HepG2 (cell line): ENCODE data around the gene PET100. TPM values are rescaled to one million over a fixed set of nuclear protein-coding genes. Genes with fewer than 3 reads are reported as not detected.
A peak's percentile ranks its signal among the peaks of the same experiment; 100 is the strongest.

Source experiments
- ATAC-seq: fragments of 200-7000 bp; cut with Tn5 transposase; 3 replicates; pipeline ENCODE4 v1.9.1; 2020; ENCODE audit warnings: mild to moderate bottlenecking, moderate library complexity
- BruUV-seq: library from RNA; stranded (reverse); fragments of 400-500 nt; replicated peaks from 2 replicates; lab custom pipeline; 2021; lab: Mats Ljungman, UMichigan
- CTCF ChIA-PET: fragments of 300-600 bp; formaldehyde crosslinking; extraction: SDS; loops from one replicate; lab custom pipeline; 2021; ENCODE audit warnings: low total read pairs, inconsistent platforms, low intra/inter-chr PET ratio; lab: Yijun Ruan, JAX
- POLR2A ChIA-PET: fragments of 350-600 bp; sonication (Branson Sonifier 250); formaldehyde crosslinking; loops from one replicate; lab custom pipeline; 2020; ENCODE audit warnings: antibody characterized with exemption, inconsistent platforms; lab: Yijun Ruan, JAX
- DNase-seq: peaks from one replicate; pipeline ENCODE4 v3.0.0-alpha.2; 2015; ENCODE audit warnings: low spot score
- FAIRE-seq: peaks from 3 replicates; lab custom pipeline; 2011; peaks lifted over from hg19 to GRCh38; lab: Jason Lieb, UNC
- H2AFZ ChIP-seq: one replicate; pipeline ENCODE4 v1.6.1; 2011; ENCODE audit warnings: low read length, inconsistent platforms
- H3K27ac ChIP-seq: fragments of 300-600 bp; 3 replicates; pipeline ENCODE4 v1.8.0; 2011; ENCODE audit warnings: mixed run types, mild to moderate bottlenecking, mixed read lengths, low read length, inconsistent platforms; ENCODE audit not compliant: insufficient read depth; ENCODE audit errors: extremely low read length
- H3K27me3 ChIP-seq, 2 experiments: fragments of 200-600 bp in 1 of 2; 2 replicates in 1 of 2; 3 replicates in 1 of 2; pipeline versions ENCODE4 v1.6.0 to v1.8.0; 2011; ENCODE audit warnings: low read length in 2 of 2, mild to moderate bottlenecking in 2 of 2, moderate library complexity in 2 of 2, inconsistent platforms in 1 of 2; ENCODE audit not compliant: insufficient read depth in 2 of 2, control insufficient read depth in 1 of 2
- H3K36me3 ChIP-seq, 2 experiments: fragments of 200-600 bp in 1 of 2; replicated peaks in 1 of 2; 2 replicates in 1 of 2; 3 replicates in 1 of 2; pipeline versions ENCODE4 v1.5.1 to v1.8.0; 2011; ENCODE audit warnings: low read length in 2 of 2, inconsistent platforms in 1 of 2; ENCODE audit not compliant: insufficient read depth in 2 of 2, control insufficient read depth in 1 of 2
- H3K4me1 ChIP-seq: 2 replicates; pipeline ENCODE4 v1.5.1; 2012; ENCODE audit warnings: low read length, inconsistent platforms; ENCODE audit not compliant: insufficient read depth
- H3K4me2 ChIP-seq: 2 replicates; pipeline ENCODE4 v1.6.0; 2011; ENCODE audit warnings: low read depth, low read length, inconsistent platforms
- H3K4me3 ChIP-seq, 3 experiments: fragments of 200-600 bp in 1 of 3; sonication (generic), shearing (Covaris generic) in 1 of 3; replicated peaks in 1 of 3; 2 replicates each; pipeline ENCODE4 v1.5.1; 2011 to 2016; ENCODE audit warnings: low read length in 3 of 3, inconsistent platforms in 2 of 3, low read depth in 2 of 3, mild to moderate bottlenecking in 2 of 3, control low read depth in 1 of 3, mixed read lengths in 1 of 3; ENCODE audit not compliant: insufficient read depth in 1 of 3
- H3K79me2 ChIP-seq: one replicate; pipeline ENCODE4 v1.6.1; 2011; ENCODE audit warnings: low read length, inconsistent platforms; ENCODE audit not compliant: insufficient read depth
- H3K9ac ChIP-seq: 2 replicates; pipeline ENCODE4 v1.6.0; 2011; ENCODE audit warnings: mild to moderate bottlenecking, low read depth, low read length, inconsistent platforms; ENCODE audit not compliant: insufficient read depth
- H3K9me3 ChIP-seq: 2 replicates; pipeline ENCODE4 v1.5.1; 2012; ENCODE audit warnings: mild to moderate bottlenecking, low read length
- H4K20me1 ChIP-seq: 2 replicates; pipeline ENCODE4 v1.6.0; 2011; ENCODE audit warnings: inconsistent platforms, mild to moderate bottlenecking, low read length, moderate library complexity; ENCODE audit not compliant: insufficient read depth
- RBFOX2 ChIP-seq: fragments of 200-400 bp; formaldehyde crosslinking; IDR thresholded peaks from 2 replicates; pipeline ENCODE4 v1.6.1; 2017; ENCODE audit warnings: low read depth, mild to moderate bottlenecking, low read length
- RNF2 ChIP-seq: fragments of 450-650 bp; conservative IDR thresholded peaks from 2 replicates; pipeline ENCODE4 v1.6.1; 2016; ENCODE audit warnings: low read depth
- SP4 ChIP-seq: sonication (generic); formaldehyde crosslinking; IDR thresholded peaks from 2 replicates; pipeline ENCODE4 v1.8.1; 2023; ENCODE audit warnings: mild to moderate bottlenecking, missing genetic modification reagents
- ZNF367 ChIP-seq: sonication (generic); formaldehyde crosslinking; IDR thresholded peaks from 2 replicates; pipeline ENCODE4 v1.4.0; 2020; ENCODE audit warnings: missing genetic modification reagents, borderline replicate concordance
- ZNF7 ChIP-seq: IDR thresholded peaks from 2 replicates; pipeline ENCODE4 v1.6.1; 2016; ENCODE audit warnings: missing biosample characterization, missing genetic modification reagents
- WGBS: methylation state at CpG from one replicate; pipeline ENCODE4 v1.1.6; 2017; ENCODE audit warnings: low lambda C conversion rate; 5-methylcytosine and 5-hydroxymethylcytosine counted together
- in situ Hi-C: cut with HindIII; loops from 2 replicates; pipeline ENCODE4 v1.10.0; 2017; ENCODE audit warnings: low pct_unique_long_range_greater_than_20kb; ENCODE audit not compliant: extremely low pct_ligation_motif_present
- intact Hi-C: fragments of 100-400 bp; cut with micrococcal nuclease; formaldehyde crosslinking; loops from one replicate; pipeline ENCODE4 v1.10.0; 2022; ENCODE audit not compliant: unreplicated experiment
- polyA plus RNA-seq, 8 experiments: library from polyadenylated mRNA; depleted of rRNA in 3 of 8; stranded (reverse) in 7 of 8; unstranded in 1 of 8; fragments of >200 nt; fragmentation: Illumina TruSeq in 4 of 8; extraction: Trizol in 4 of 8; gene quantifications; 2 replicates each; pipeline versions ENCODE4 v1.2.1 to v1.2.3, GENCODE V29; 2011 to 2016; ENCODE audit warnings: low read depth in 4 of 8, missing spikeins in 1 of 8, mixed read lengths in 1 of 8; ENCODE audit not compliant: insufficient read depth in 1 of 8
- total RNA-seq, 5 experiments: library from RNA; depleted of rRNA; stranded (reverse); fragments of >200 nt; fragmentation: Illumina TruSeq; extraction: Trizol; gene quantifications; 2 replicates each; pipeline ENCODE4 v1.2.3, GENCODE V29; 2016; ENCODE audit warnings: low read depth in 1 of 5

The PET100 gene
- total and polyA plus RNA-seq, 2 of the 13 experiments (the other 11 are each of a cell fraction or from before 2014, with no cell fraction given) = 22.3 to 66.5 TPM

GRCh38 chr19:7647156-7647555 lies 17.6 kb downstream of the PET100 start:
- Histone ChIP-seq H2AFZ (no peak overlapping the region), H3K36me3 (no peaks in the 10 kb centered on the region), H3K4me3 (no peak overlapping the region), H3K9me3 (no peaks in the 10 kb centered on the region), H3K4me1 (peaks cover under 1% of the 10 kb centered on the region), H3K4me2 (no peak overlapping the region), H4K20me1 (no peaks in the 10 kb centered on the region), H3K27ac (no peak overlapping the region), H3K9ac (no peak overlapping the region), H3K27me3 (no peaks in the 10 kb centered on the region), H3K79me2 (no peaks in the 10 kb centered on the region)
- POLR2A ChIA-PET = no interaction called here
- TF ChIP-seq RBFOX2 = peak; percentile 36; the same call in 1 of the 2 replicates
- no peak for TF ChIP-seq ZNF367
- no peak for FAIRE-seq
- BruUV-seq = no TSS peak
- CTCF ChIA-PET = no interaction called here
- ATAC-seq = no peak
- DNase-seq = no peak
- in situ Hi-C loops = no loop called here
- intact Hi-C loops = no loop called here
- 100% methylated on average over 1 of the region's 26 CpGs for WGBS

- H3K27me3 ChIP-seq = no peaks in the 10 kb centered on the region
- no peaks in the 10 kb centered on the region for H3K36me3 ChIP-seq
- H3K9ac ChIP-seq = no peak overlapping the region
- no TSS peak for BruUV-seq
- 78% methylated on average over 11 of the region's 15 CpGs for WGBS
- TF ChIP-seq SP4 (no peak), RNF2 (no peak), ZNF7 (CRISPR knock-in tag) (no peak)
- in situ Hi-C loops = no loop called here
- ChIA-PET POLR2A (no interaction called here), CTCF (no interaction called here)
- FAIRE-seq = no peak
- no peak overlapping the region for H3K4me2 ChIP-seq
- H3K27ac ChIP-seq = no peak overlapping the region
- no peak overlapping the region for H2AFZ ChIP-seq
- intact Hi-C loops = no loop called here
- ATAC-seq = no peak
- no peak overlapping the region for H3K4me3 ChIP-seq
- H3K79me2 ChIP-seq = no peaks in the 10 kb centered on the region
- peaks cover 11% of the 10 kb centered on the region for H3K4me1 ChIP-seq
- no peaks in the 10 kb centered on the region for H3K9me3 ChIP-seq
- DNase-seq = no peak
- no peaks in the 10 kb centered on the region for H4K20me1 ChIP-seq
Measured at GRCh38 chr19:7648265-7649014, 18.8 kb downstream of the PET100 start.
